H1 (cell line): ENCODE measurements around the gene RUVBL2. TPM values are rescaled to one million over a fixed set of nuclear protein-coding genes. Genes with fewer than 3 reads are reported as not detected.

Experiments
- CTCF ChIA-PET: fragments of 300-600 bp; sonication (Branson Sonifier 250); formaldehyde crosslinking; loops from one replicate; lab custom pipeline; 2021; ENCODE audit not compliant: partially characterized antibody; lab: Charles Lee
- POLR2A ChIA-PET: fragments of 300-600 bp; sonication (Branson Sonifier 250); formaldehyde crosslinking; loops from one replicate; lab custom pipeline; 2021; ENCODE audit warnings: inconsistent platforms; ENCODE audit not compliant: partially characterized antibody; lab: Charles Lee
- DNase-seq, 2 experiments: peaks; one replicate each; pipeline versions ENCODE4 v3.0.0 to v3.0.0-alpha.2; 2010 to 2022; ENCODE audit warnings: low spot score in 2 of 2, low read depth in 1 of 2, mixed read lengths in 1 of 2
- FAIRE-seq: peaks from 2 replicates; lab custom pipeline; 2011; peaks lifted over from hg19 to GRCh38; lab: Jason Lieb, UNC
- H2AFZ ChIP-seq: 2 replicates; pipeline ENCODE4 v1.8.1; 2012; ENCODE audit warnings: low read length, inconsistent platforms
- H2AK5ac ChIP-seq: 2 replicates; pipeline ENCODE4 v1.6.1; 2013; ENCODE audit warnings: low read depth, low read length
- H2BK120ac ChIP-seq: replicated peaks from 2 replicates; pipeline ENCODE3; 2013; ENCODE audit warnings: low read depth, low read length, inconsistent platforms
- H2BK12ac ChIP-seq: 2 replicates; pipeline ENCODE4 v1.6.1; 2013; ENCODE audit warnings: low read depth, low read length
- H2BK15ac ChIP-seq: 2 replicates; pipeline ENCODE4 v1.6.1; 2013; ENCODE audit warnings: low read length
- H2BK20ac ChIP-seq: 2 replicates; pipeline ENCODE4 v1.6.1; 2013; ENCODE audit warnings: low read length
- H2BK5ac ChIP-seq: 2 replicates; pipeline ENCODE4 v1.6.1; 2013; ENCODE audit warnings: low read depth, low read length
- H3K14ac ChIP-seq: 2 replicates; pipeline ENCODE4 v1.6.1; 2013; ENCODE audit warnings: inconsistent platforms; ENCODE audit not compliant: insufficient read length
- H3K18ac ChIP-seq: 2 replicates; pipeline ENCODE4 v1.6.1; 2013; ENCODE audit warnings: low read length; ENCODE audit errors: extremely low read depth
- H3K23ac ChIP-seq: 2 replicates; pipeline ENCODE4 v1.6.1; 2013; ENCODE audit warnings: inconsistent platforms; ENCODE audit not compliant: insufficient read length
- H3K23me2 ChIP-seq: 2 replicates; pipeline ENCODE4 v1.6.1; 2013; ENCODE audit warnings: low read depth, low read length
- H3K27ac ChIP-seq: 2 replicates; pipeline ENCODE4 v1.6.1; 2011; ENCODE audit warnings: low read depth, low read length, inconsistent platforms
- H3K27me3 ChIP-seq, 4 experiments: replicated peaks in 1 of 4; 1 replicate in 1 of 4; 2 replicates in 3 of 4; pipeline versions ENCODE4 v1.6.1 to v1.8.1; 2011 to 2013; ENCODE audit warnings: low read length in 3 of 4, mild to moderate bottlenecking in 3 of 4, inconsistent platforms in 2 of 4, mixed read lengths in 2 of 4, moderate library complexity in 1 of 4; ENCODE audit not compliant: control insufficient read depth in 3 of 4, insufficient read depth in 3 of 4; ENCODE audit errors: extremely low read depth in 1 of 4
- H3K36me3 ChIP-seq, 4 experiments: 2 replicates each; pipeline versions ENCODE4 v1.6.1 to v1.8.1; 2011 to 2013; ENCODE audit warnings: mild to moderate bottlenecking in 4 of 4, low read length in 3 of 4, moderate library complexity in 2 of 4, control low read depth in 1 of 4, inconsistent platforms in 1 of 4; ENCODE audit not compliant: insufficient read depth in 4 of 4, control insufficient read depth in 2 of 4
- H3K4ac ChIP-seq: replicated peaks from 2 replicates; pipeline ENCODE3; 2013; ENCODE audit warnings: low read length, low read depth, mixed read lengths, inconsistent platforms; ENCODE audit not compliant: insufficient read length
- H3K4me1 ChIP-seq, 4 experiments: replicated peaks in 1 of 4; 1 replicate in 1 of 4; 2 replicates in 3 of 4; pipeline versions ENCODE4 v1.6.1 to v1.8.1; 2011 to 2013; ENCODE audit warnings: low read length in 3 of 4, inconsistent platforms in 2 of 4, mixed read lengths in 1 of 4; ENCODE audit not compliant: insufficient read depth in 4 of 4, control insufficient read depth in 3 of 4
- H3K4me2 ChIP-seq, 2 experiments: 2 replicates each; pipeline versions ENCODE4 v1.6.1 to v1.8.1; 2011 to 2013; ENCODE audit warnings: low read depth in 2 of 2, low read length in 2 of 2, control low read depth in 1 of 2, inconsistent platforms in 1 of 2, mild to moderate bottlenecking in 1 of 2; ENCODE audit not compliant: insufficient read depth in 1 of 2
- H3K4me3 ChIP-seq, 4 experiments: fragments of 200-600, 300-600 bp in 1 of 4; sonication (generic), shearing (Covaris generic), sonication (Bioruptor Twin) in 1 of 4; 2 replicates each; pipeline versions ENCODE4 v1.5.1 to v1.8.1; 2011 to 2016; ENCODE audit warnings: low read length in 4 of 4, low read depth in 3 of 4, control low read depth in 2 of 4, inconsistent platforms in 2 of 4, mild to moderate bottlenecking in 2 of 4, mixed read lengths in 1 of 4, moderate library complexity in 1 of 4; ENCODE audit not compliant: insufficient read depth in 2 of 4; ENCODE audit errors: extremely low read depth in 1 of 4
- H3K56ac ChIP-seq: replicated peaks from 2 replicates; pipeline ENCODE3; 2013; ENCODE audit warnings: low read depth, mild to moderate bottlenecking, mixed read lengths, low read length, inconsistent platforms; ENCODE audit not compliant: insufficient read length
- H3K79me1 ChIP-seq: 2 replicates; pipeline ENCODE4 v1.6.1; 2013; ENCODE audit warnings: low read depth, low read length, control low read depth
- H3K79me2 ChIP-seq, 2 experiments: 2 replicates each; pipeline versions ENCODE4 v1.6.1 to v1.8.1; 2012 to 2013; ENCODE audit warnings: low read length in 2 of 2, mild to moderate bottlenecking in 2 of 2, inconsistent platforms in 1 of 2; ENCODE audit not compliant: insufficient read depth in 2 of 2, control insufficient read depth in 1 of 2
- H3K9ac ChIP-seq, 4 experiments: replicated peaks in 1 of 4; 1 replicate in 1 of 4; 2 replicates in 3 of 4; pipeline versions ENCODE4 v1.6.1 to v1.8.1; 2011 to 2013; ENCODE audit warnings: low read depth in 3 of 4, low read length in 3 of 4, control low read depth in 2 of 4, mild to moderate bottlenecking in 2 of 4, moderate library complexity in 2 of 4, inconsistent platforms in 1 of 4; ENCODE audit errors: extremely low read depth in 1 of 4
- H3K9me3 ChIP-seq, 2 experiments: 2 replicates each; pipeline versions ENCODE4 v1.6.1 to v1.8.1; 2012 to 2013; ENCODE audit warnings: mild to moderate bottlenecking in 2 of 2, moderate library complexity in 2 of 2, control low read depth in 1 of 2, inconsistent platforms in 1 of 2, low read depth in 1 of 2, low read length in 1 of 2, mixed read lengths in 1 of 2; ENCODE audit not compliant: insufficient read depth in 2 of 2
- H4K20me1 ChIP-seq, 2 experiments: replicated peaks in 1 of 2; 2 replicates each; pipeline versions ENCODE3 to v1.8.1; 2011 to 2013; ENCODE audit warnings: inconsistent platforms in 2 of 2, low read length in 2 of 2, mild to moderate bottlenecking in 1 of 2; ENCODE audit not compliant: insufficient read depth in 2 of 2, control insufficient read depth in 1 of 2
- H4K5ac ChIP-seq: 2 replicates; pipeline ENCODE4 v1.6.1; 2013; ENCODE audit warnings: low read length, low read depth, mixed read lengths, inconsistent platforms; ENCODE audit not compliant: insufficient read length
- H4K8ac ChIP-seq: 2 replicates; pipeline ENCODE4 v1.8.0; 2013; ENCODE audit warnings: mild to moderate bottlenecking, moderate library complexity, low read length, inconsistent platforms; ENCODE audit not compliant: insufficient read depth; ENCODE audit errors: extremely low read depth
- H4K91ac ChIP-seq: replicated peaks from 2 replicates; pipeline ENCODE3; 2013; ENCODE audit warnings: low read length, mixed read lengths, inconsistent platforms; ENCODE audit not compliant: insufficient read length
- JUND ChIP-seq: IDR thresholded peaks from 2 replicates; pipeline ENCODE4 v1.6.1; 2011; ENCODE audit warnings: mild to moderate bottlenecking, improper control_type of control experiment, low read length
- TAF7 ChIP-seq: optimal IDR thresholded peaks from 2 replicates; pipeline ENCODE3; 2011; ENCODE audit warnings: low read depth, mild to moderate bottlenecking, inconsistent platforms, low read length, moderate library complexity, borderline replicate concordance
- WGBS, 2 experiments: shearing (Covaris generic) in 1 of 2; methylation state at CpG; one replicate each; pipeline versions ENCODE4 v1.1.6 to v1.1.7; 2013 to 2015; ENCODE audit warnings: low lambda C conversion rate in 2 of 2, mixed read lengths in 2 of 2, inconsistent platforms in 1 of 2, low coverage in 1 of 2, missing lambda C conversion rate in 1 of 2; ENCODE audit not compliant: insufficient replicate concordance in 2 of 2, insufficient coverage in 1 of 2, insufficient read length in 1 of 2; ENCODE audit errors: extremely low coverage in 1 of 2, missing lambda C conversion rate in 1 of 2; 5-methylcytosine and 5-hydroxymethylcytosine counted together
- polyA plus RNA-seq, 7 experiments: library from polyadenylated mRNA; depleted of rRNA in 3 of 7; stranded (reverse) in 5 of 7; unstranded in 2 of 7; fragments of >200 nt in 5 of 7; fragments of 200-250 nt in 2 of 7; gene quantifications; 1 replicate in 5 of 7; 2 replicates in 1 of 7; 4 replicates in 1 of 7; pipeline versions ENCODE4 v1.2.1 to v1.2.3, GENCODE V29; 2011 to 2013; ENCODE audit warnings: missing spikeins in 2 of 7, mixed read lengths in 2 of 7
- total RNA-seq: library from RNA; stranded (reverse); fragmentation: NEBNext Ultra II Directional; extraction: Animal tissue kit (Norgen Biotek cat#: 25700); gene quantifications from 2 replicates; pipeline ENCODE4 v1.2.1, GENCODE V29; 2021

RUVBL2 gene
- total and polyA plus RNA-seq, 2 of the 8 experiments (the other 6 are each of a cell fraction or from before 2014, with no cell fraction given): 152 to 247 TPM

DNA sequence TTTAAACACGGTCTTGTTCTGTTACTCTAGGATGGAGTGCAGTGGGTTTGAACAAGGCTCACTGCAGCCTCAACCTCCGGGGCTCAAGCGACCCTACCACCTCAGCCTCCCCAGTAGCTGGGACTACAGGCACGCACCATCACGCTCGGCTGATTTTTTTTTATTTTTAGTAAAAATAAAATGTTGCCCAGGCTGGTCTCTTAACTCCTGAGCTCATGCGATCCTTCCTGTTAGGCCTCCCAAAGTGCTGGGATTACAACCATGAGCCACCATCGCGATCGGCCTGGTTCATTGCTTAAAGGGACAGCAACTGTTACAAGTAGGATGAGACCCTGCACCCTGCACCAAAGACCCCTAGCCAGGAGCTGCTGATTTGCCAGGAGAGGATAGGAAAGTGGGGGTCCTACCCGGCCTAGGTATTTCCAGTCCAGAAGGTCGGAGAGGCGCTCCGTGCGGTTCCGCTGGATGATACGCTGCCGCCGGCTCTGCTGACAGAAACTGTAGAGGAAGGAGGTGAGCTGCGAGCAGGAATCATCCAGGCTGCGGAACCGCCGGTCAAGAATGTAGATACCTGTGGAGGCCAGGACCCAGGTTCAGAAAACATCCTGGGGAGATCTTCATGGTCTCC lies 23.4 kb upstream of the RUVBL2 start:
- no peak overlapping the region for H3K4me3 ChIP-seq
- H3K4me1 ChIP-seq: peaks cover 0 to 3% (median 1%) of the 10 kb centered on the region in 4 experiments; a peak in 4 of 7 replicates
- CTCF ChIA-PET: interaction anchor here (0.5 to 3.0 kb wide), 49 partner anchors 8 to 218 kb away, joined by 3 to 18 read pairs (median 5); partner anchors contain the start of genes BAX, DHDH, FUT1 and GYS1
- no peak overlapping the region for H3K4ac ChIP-seq
- no peak overlapping the region for H3K4me2 ChIP-seq
- H3K27ac ChIP-seq: no peak overlapping the region
- H3K23me2 ChIP-seq: peaks cover 5% of the 10 kb centered on the region; the same call in 1 of the 2 replicates
- H2AK5ac ChIP-seq: no peak overlapping the region
- H3K9me3 ChIP-seq: no peaks in the 10 kb centered on the region
- no peak overlapping the region for H3K23ac ChIP-seq
- H3K9ac ChIP-seq: no peak overlapping the region
- peaks cover 2% of the 10 kb centered on the region; the same call in 1 of the 2 replicates for H3K79me1 ChIP-seq
- DNase-seq (no peak), FAIRE-seq (no peak)
- H4K5ac ChIP-seq: no peak overlapping the region
- H2BK15ac ChIP-seq: no peak overlapping the region
- WGBS, 2 experiments: 95% methylated on average over 22 of the region's 23 CpGs; no CpG with 5 or more reads in 1 of the 2 experiments
- no peak overlapping the region for H4K8ac ChIP-seq
- H2BK5ac ChIP-seq: no peak overlapping the region
- no peak overlapping the region for H3K18ac ChIP-seq
- H2AFZ ChIP-seq: no peak overlapping the region
- no peak overlapping the region for H2BK120ac ChIP-seq
- H4K20me1 ChIP-seq: peaks cover 3 to 13% of the 10 kb centered on the region in 2 experiments
- H2BK12ac ChIP-seq: no peak overlapping the region
- H4K91ac ChIP-seq: no peak overlapping the region
- no peak overlapping the region for H3K14ac ChIP-seq
- POLR2A ChIA-PET: interaction anchor here (0.9 to 4.6 kb wide), 15 partner anchors 9 to 144 kb away, joined by 3 to 27 read pairs (median 4); partner anchors contain the start of genes BAX, DHDH, NUCB1 and PPP1R15A
- TF ChIP-seq TAF7 (peak; percentile 27), JUND (no peak)
- TF ChIP-seq, all 59 proteins: peak for 1
- peaks cover 7 to 34% (median 19%) of the 10 kb centered on the region in 4 experiments; a peak in 5 of 8 replicates for H3K36me3 ChIP-seq
- no peak overlapping the region for H2BK20ac ChIP-seq
- H3K27me3 ChIP-seq: no peaks in the 10 kb centered on the region
- peaks cover 0 to 12% of the 10 kb centered on the region in 2 experiments; a peak in 2 of 4 replicates for H3K79me2 ChIP-seq
- H3K56ac ChIP-seq: no peak overlapping the region
